ENCODE results near the gene PCAT6.
A peak's percentile ranks its signal among the peaks of the same experiment; 100 is the strongest.
"Not testable (repeated sequence)": the region's sequence is repeated elsewhere in the genome, so short reads cannot be mapped to it uniquely, and the experiment has no call there.

Gene PCAT6
- total RNA-seq = 0 to 0.13 (median 0.04) reads per million in 18 experiments

GRCh38 chr1:202810615-202811295, at the start of gene PCAT6:
Gene PCAT6 (plus strand): TSS chr1:202810954.
- peak; percentile 93 to 95 for DNase-seq

DNA sequence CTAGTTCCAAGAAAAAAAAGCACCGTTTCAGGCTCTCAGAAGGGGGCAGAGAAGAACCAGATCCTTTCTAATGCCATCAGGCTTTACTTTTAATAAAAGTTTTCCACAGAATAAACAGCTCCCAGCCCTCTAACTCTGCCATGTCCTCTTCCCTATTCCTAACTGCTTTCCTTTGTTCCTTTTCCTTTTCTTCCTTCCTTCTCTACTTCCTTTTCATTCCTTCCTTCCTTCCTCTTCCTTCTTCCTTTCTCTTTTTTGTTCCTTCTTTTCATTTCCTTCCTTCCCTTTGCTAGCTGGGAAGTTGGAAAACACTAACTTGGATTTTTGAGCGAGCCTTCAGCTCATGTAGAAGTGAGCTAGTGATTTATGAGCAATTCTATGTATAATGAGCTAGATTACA, 48.7 kb upstream of the PCAT6 start:
- no peak for DNase-seq

- no peak for DNase-seq
Measured at GRCh38 chr1:202765721-202766120, 45.0 kb upstream of the PCAT6 start.

DNA sequence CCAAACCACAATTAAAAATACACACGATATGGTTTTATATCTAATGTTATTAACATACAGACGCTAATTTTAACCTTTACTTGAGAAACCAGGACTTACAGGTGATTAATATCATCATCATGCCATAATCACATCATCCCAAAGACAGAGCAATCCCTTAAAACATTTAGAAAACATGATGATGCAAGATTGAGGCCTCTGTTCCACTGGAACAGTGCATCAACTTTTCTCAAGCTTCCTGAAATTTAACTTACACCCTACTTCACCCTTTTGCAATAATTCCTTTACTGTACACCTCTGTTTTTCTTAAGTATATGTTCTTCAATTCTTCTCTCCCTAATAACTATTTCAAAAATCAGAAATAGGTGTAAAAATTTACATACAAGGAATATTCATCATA, 40.6 kb upstream of the PCAT6 start:
- DNase-seq = no peak

DNA sequence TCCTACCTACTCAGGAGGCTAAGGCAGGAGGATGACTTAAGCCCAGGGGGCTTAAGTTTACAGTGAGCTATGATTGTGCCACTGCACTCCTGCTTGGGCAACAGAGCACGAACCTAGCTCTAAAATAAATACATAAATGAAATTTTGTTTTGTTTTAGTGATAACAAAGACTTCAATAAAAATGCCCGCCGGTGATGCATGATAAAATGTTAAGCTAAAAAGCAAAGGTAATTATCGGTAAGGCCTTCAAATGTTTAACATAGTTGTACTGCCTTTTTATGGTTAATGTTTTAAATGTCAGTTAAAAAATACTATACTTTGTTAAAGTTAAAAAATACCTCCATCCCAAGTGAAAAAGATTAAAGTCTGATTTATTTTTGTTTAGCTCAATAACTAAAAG, 29.6 kb upstream of the PCAT6 start:
- DNase-seq = no peak

- no peak for DNase-seq
Measured at GRCh38 chr1:202786804-202787203, 23.9 kb upstream of the PCAT6 start.

GRCh38 chr1:202788800-202789199, 22.0 kb upstream of the PCAT6 start:
- no peak for DNase-seq

DNA sequence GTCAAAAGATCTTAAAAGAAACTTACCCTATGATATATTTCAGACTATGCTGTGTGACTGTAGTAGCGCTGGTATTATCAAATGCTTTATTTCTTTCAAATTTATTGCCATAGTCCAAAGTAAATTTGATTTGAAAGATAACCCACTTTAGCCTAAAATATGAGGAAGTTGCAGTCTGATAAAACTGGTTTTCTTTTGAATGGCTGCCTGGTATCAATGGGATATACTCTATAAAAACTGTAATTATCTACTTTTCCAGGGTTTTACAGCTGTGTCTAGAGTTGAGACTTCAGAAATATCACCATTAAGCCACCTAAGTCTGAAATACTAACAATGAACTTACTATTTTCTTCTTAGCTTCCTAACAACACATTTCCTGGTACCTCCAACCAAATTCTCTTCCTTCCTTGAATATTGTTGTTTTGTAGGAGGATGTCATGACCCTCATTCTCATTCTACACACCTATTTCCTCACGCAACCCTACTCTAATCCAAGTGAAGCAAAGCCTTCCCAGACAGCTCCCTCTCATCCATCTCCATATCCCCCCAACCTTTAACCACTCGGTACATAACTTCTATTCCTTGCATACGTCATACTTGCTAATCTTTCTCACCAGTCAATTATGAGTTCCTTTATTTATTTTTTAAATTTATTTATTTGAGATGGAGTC, 19.5 kb upstream of the PCAT6 start:
- no peak for DNase-seq

DNA sequence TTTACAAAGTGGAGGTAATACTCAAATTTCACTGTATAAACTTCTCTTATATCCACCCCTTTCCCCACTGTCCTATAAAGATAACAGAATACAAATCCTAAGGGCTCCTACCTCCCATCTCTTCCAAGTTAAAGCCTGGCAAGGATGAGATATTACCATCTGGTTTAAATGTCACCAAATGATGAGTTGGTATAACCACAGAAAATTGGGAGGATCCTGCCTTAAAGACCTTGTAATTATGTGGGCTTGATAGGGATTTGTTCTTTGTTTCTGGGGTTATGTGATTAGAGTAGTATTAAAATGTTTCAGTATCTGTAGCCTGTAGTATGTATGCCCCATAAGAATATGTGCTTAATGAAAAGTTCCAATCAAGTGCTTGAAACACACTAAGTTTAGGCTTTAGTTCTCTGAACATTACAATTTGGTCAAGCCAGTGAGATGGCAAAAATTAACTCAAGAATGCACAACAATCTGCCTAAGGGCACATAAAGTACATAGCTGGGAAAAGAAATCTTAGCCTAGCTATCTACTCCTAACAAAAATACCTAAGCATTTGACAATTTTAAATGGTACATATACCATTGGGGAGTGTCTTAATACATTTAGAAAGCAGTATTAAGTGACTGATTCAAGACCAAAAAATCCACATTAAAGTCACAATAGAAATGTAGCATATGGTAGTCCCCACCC, 16.6 kb upstream of the PCAT6 start:
- no peak for DNase-seq

DNA sequence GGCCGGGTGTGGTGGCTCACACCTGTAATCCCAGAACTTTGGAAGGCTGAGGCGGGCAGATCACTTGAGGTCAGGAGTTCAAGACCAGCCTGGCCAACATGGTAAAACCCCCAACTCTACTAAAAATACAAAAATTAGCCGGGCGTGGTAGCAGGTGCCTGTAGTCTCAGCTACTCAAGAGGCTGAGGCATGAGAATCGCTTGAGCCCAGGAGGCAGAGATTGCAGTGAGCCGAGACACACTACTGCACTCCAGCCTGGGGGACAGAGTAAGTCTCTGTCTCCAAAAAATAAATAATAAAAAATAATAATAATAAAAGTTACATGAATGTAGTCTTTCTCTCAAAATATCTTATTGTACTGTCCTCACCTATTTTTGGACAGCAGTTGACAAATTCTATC, 15.8 kb upstream of the PCAT6 start:
- not testable (repeated sequence) for DNase-seq

DNA sequence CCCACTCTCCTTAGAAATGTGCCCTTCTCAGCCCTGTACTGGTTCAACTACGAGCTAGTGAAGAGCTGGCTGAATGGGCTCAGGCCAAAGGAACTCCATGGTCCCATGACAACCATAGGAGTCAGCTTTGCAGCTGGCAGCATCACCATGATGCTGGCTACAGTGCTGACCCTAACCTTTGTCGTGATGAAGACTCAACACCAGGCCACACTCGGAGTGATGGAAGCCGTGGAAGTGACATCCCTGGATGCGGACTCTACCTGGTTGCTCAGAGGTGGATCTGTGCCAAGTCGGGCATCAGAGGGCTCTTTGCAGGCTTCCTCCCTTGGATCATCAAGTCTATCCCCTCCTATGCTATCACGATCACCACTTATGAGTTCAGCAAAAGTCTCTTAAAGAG, 14.1 kb upstream of the PCAT6 start:
- DNase-seq = no peak

DNA sequence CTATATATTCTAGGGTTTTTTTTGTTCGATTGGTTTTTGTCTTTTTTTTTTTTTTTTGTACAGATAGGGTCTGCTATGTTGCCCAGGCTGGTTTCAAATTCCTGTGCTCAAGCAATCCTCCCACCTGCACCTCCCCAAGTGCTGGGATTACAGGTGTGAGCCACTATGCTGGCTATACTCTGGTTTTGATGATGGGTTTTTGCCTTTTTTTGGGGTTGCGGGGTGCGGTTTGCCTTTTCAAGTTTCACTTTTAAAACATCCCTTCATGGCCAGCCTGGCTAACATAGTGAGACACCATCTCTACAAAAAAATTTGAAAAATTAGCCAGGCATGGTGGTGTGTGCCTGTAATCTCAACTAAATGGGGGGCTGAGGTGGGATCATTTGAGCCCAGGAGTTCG, 12.5 kb upstream of the PCAT6 start:
- no peak for DNase-seq

- no peak for DNase-seq
Measured at GRCh38 chr1:202798792-202799331, 11.9 kb upstream of the PCAT6 start.

GRCh38 chr1:202800742-202801141, 10.0 kb upstream of the PCAT6 start:
- DNase-seq = no peak

- no peak for DNase-seq
Measured at GRCh38 chr1:202801175-202801574, 9.6 kb upstream of the PCAT6 start.

- no peak for DNase-seq
Measured at GRCh38 chr1:202802034-202802433, 8.7 kb upstream of the PCAT6 start.

DNA sequence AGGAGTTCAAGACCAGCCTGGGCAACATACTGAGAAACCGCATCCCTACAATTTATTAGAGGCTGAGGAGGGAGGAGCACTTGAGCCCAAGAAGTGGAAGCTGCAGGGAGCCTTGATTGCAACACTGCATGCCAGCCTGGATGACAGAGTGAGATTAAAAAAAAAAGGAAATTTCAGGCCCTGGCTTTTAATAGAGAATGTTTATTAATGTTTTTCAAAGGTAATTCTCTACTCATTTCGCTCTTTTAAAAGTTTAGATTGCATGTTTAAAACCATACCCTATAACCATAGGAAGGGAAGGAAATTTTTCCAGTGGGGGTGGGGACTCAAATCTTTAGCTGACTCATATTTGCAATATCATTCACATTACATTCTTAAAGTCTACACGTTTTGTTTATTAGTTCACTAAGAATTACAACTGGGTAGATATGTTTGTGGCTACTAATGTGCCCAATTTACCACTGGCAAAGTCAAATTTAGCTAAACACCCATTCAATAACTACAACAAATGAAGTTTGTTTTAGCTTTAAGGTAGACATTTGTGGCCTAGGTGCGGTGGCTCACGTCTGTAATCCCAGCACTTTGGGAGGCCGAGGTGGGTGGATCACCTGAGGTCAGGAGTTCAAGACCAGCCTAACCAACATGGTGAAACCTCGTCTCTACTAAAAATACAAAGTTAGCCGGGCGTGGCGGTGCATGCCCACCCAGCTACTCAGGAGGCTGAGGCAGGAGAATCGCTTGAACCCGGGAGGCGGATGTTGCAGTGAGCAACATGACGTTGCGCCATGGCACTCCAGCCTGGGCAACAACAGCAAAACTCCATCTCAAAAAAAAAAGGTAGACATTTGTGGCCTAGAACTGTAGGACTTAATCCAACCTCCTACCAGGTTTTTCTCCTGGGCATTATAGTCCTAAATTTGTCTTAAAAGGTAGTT, 7.5 kb upstream of the PCAT6 start:
- DNase-seq = peak; percentile 58 to 65

DNA sequence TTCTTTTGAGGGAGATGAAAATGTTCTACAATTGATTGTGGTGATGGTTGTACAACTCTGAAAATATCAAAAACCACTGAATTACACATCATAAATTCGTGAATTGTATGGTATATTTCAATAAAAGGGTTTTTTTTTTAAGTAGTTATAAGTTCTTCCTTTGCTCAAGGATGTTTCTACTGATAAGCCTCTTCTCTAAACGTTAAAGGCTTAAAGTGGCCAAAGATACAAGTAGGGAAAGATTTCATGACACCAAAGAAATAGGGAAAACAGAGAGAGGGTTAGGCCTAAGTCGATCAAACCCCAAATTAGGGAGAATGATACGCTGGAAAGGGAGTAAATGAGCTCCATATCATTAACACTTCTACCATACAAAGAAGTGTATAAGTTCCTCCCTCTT, 6.6 kb upstream of the PCAT6 start:
- DNase-seq = no peak

GRCh38 chr1:202805886-202806844, 4.6 kb upstream of the PCAT6 start:
- peak; percentile 31 to 35 for DNase-seq

GRCh38 chr1:202806845-202807450, 3.8 kb upstream of the PCAT6 start:
- peak in 1 of 2 donors; percentile 3 for DNase-seq

- peak in 1 of 2 donors; percentile 8 for DNase-seq
Measured at GRCh38 chr1:202807451-202807925, 3.3 kb upstream of the PCAT6 start.

All from inflammatory macrophage (primary cell).